ENCODE measurements around the gene HERPUD1. TPM values are rescaled to one million over a fixed set of nuclear protein-coding genes. Genes with fewer than 3 reads are reported as not detected.

The HERPUD1 gene
- total RNA-seq, 4 donors from 2014 or later = 143 to 274 (median 161) TPM

- Histone ChIP-seq H3K4me1 (no peaks in the 10 kb centered on the region), H3K4me3 (no peak overlapping the region), H3K9me3 (no peaks in the 10 kb centered on the region), H3K36me3 (no peaks in the 10 kb centered on the region), H3K27me3 (no peaks in the 10 kb centered on the region), H3K27ac (no peak overlapping the region)
- no peak for DNase-seq (ENCODE audit: low spot score in 2 of 2)
- TF ChIP-seq EP300 (IDR thresholded peaks at IDR 0.05) (no peak), POLR2A (IDR thresholded peaks at IDR 0.05) (no peak)
- TF ChIP-seq, protein P1, sequence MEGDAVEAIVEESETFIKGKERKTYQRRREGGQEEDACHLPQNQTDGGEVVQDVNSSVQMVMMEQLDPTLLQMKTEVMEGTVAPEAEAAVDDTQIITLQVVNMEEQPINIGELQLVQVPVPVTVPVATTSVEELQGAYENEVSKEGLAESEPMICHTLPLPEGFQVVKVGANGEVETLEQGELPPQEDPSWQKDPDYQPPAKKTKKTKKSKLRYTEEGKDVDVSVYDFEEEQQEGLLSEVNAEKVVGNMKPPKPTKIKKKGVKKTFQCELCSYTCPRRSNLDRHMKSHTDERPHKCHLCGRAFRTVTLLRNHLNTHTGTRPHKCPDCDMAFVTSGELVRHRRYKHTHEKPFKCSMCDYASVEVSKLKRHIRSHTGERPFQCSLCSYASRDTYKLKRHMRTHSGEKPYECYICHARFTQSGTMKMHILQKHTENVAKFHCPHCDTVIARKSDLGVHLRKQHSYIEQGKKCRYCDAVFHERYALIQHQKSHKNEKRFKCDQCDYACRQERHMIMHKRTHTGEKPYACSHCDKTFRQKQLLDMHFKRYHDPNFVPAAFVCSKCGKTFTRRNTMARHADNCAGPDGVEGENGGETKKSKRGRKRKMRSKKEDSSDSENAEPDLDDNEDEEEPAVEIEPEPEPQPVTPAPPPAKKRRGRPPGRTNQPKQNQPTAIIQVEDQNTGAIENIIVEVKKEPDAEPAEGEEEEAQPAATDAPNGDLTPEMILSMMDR (IDR thresholded peaks at IDR 0.05) = no peak
- 81 to 94% methylated on average over 9 of the region's 9 CpGs for WGBS, 2 donors
These were observed 8.4 kb upstream of the HERPUD1 start for GRCh38 chr16:56923481-56924091.

GRCh38 chr16:56927471-56927870, 4.5 kb upstream of the HERPUD1 start:
- DNase-seq (ENCODE audit: low spot score in 2 of 2) = no peak
- WGBS, 2 donors = 83 to 86% methylated on average over 2 of the region's 2 CpGs
- Histone ChIP-seq H3K4me1 (peaks cover 0 to 11% (median 5%) of the 10 kb centered on the region in 4 donors), H3K4me3 (no peak overlapping the region), H3K9me3 (no peaks in the 10 kb centered on the region), H3K27me3 (no peaks in the 10 kb centered on the region), H3K27ac (no peak overlapping the region), H3K36me3 (no peaks in the 10 kb centered on the region)
- TF ChIP-seq EP300 (IDR thresholded peaks at IDR 0.05) = no peak
- TF ChIP-seq, protein P1 (IDR thresholded peaks at IDR 0.05) = no peak
- no peak for TF ChIP-seq POLR2A (IDR thresholded peaks at IDR 0.05)

GRCh38 chr16:56929639-56930038, 2.3 kb upstream of the HERPUD1 start:
- TF ChIP-seq, protein P1 (IDR thresholded peaks at IDR 0.05) = no peak
- TF ChIP-seq EP300 (IDR thresholded peaks at IDR 0.05) (no peak), POLR2A (IDR thresholded peaks at IDR 0.05) (no peak)
- DNase-seq (ENCODE audit: low spot score in 2 of 2) = no peak
- 96 to 100% methylated on average over 4 of the region's 4 CpGs for WGBS, 2 donors

GRCh38 chr16:56930486-56931270, 1.3 kb upstream of the HERPUD1 start:
- peaks cover 0 to 7% (median 0%) of the 10 kb centered on the region in 3 donors for H3K36me3 ChIP-seq
- H3K4me3 ChIP-seq = no peak overlapping the region
- 64 to 67% methylated on average over 14 to 15 of the region's 15 CpGs for WGBS, 2 donors
- no peaks in the 10 kb centered on the region for H3K9me3 ChIP-seq
- no peaks in the 10 kb centered on the region for H3K27me3 ChIP-seq
- TF ChIP-seq EP300 (IDR thresholded peaks at IDR 0.05) (no peak), POLR2A (IDR thresholded peaks at IDR 0.05) (no peak)
- TF ChIP-seq, protein P1 (IDR thresholded peaks at IDR 0.05) = no peak
- no peak for DNase-seq (ENCODE audit: low spot score in 2 of 2)
- peaks cover 0 to 31% (median 22%) of the 10 kb centered on the region in 4 donors for H3K4me1 ChIP-seq
- H3K27ac ChIP-seq = peak overlapping the region; percentile 92 to 100 (median 96)

More at GRCh38 chr16:56929639-56930038, 2.3 kb upstream of the HERPUD1 start:
- peaks cover 0 to 21% (median 11%) of the 10 kb centered on the region in 4 donors for H3K4me1 ChIP-seq
- no peaks in the 10 kb centered on the region for H3K27me3 ChIP-seq
- H3K9me3 ChIP-seq = no peaks in the 10 kb centered on the region
- H3K36me3 ChIP-seq = no peaks in the 10 kb centered on the region
- no peak overlapping the region for H3K27ac ChIP-seq
- no peak overlapping the region for H3K4me3 ChIP-seq
